Right lung (tissue), 5 donors: ENCODE results near the gene MAPT. TPM values are rescaled to one million over a fixed set of nuclear protein-coding genes. Genes with fewer than 3 reads are reported as not detected.

ENCODE experiments used
- DNase-seq, 2 donors: peaks; one replicate each; pipeline ENCODE4 v3.0.0-alpha.2; 2013
- polyA plus RNA-seq, 5 donors: library from polyadenylated mRNA; unstranded; fragments of 120-200 nt; gene quantifications; one replicate each; pipeline versions ENCODE4 v1.2.1 to v1.2.3, GENCODE V29; 2013; ENCODE audit warnings: inconsistent platforms in 1 of 5, low replicate concordance in 1 of 5; ENCODE audit not compliant: insufficient read length in 5 of 5, insufficient read depth in 1 of 5

Gene MAPT
- polyA plus RNA-seq, 5 donors, result 4.6 to 7.1 (median 4.7) TPM

GRCh38 chr17:46028374-46028773 is 134.0 kb downstream of the MAPT start:
- DNase-seq, result no peak

DNA sequence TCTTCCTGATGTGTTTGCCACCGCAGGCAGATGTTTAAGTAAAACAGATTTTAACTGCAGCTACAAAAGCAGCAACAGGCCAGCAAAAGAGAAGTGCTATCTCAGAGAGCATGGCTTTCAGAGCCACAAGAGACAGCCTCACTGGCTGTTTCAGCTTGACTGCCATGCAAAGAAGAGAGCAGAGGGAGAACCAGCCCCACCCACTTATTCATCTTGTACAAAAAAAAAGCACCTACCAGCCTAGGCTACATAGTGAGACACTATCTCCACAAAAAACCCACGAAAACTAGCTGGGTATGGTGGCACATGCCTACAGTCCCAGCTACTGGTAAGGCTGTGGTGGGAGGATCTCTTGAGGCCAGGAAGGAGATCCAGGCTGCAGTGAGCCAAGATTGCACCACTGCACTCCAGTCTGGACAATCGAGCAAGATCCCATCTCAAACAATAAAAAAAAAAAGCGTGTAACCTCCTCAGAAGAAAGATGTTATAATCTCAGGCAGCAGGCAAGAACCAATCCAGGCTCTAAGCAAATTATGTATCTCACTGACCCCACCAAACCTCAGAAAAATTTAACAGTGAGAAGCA is 134.7 kb downstream of the MAPT start:
- no peak for DNase-seq

- DNase-seq, result no peak
Measured at GRCh38 chr17:46029627-46030026, 135.3 kb downstream of the MAPT start.

DNA sequence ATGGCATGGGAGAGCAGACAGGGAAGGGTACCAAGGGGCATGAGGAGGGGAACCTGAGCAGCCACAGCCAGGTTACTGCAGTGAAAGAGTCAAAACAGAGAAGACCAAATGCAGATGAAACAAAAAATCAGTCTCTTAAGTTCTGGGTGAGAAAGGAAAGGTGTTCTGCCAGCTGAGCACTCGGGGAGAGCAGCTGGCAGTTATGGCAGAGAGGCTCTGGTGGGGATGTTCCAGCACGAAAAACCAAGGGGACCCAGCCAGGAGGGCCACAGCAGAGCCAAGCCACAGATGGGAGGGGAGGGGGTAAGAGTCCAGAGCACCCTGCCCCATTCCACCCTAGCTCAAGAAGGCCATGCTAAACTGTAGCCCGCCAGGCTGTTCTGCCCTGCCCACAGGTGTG is 136.4 kb downstream of the MAPT start:
- no peak for DNase-seq

DNA sequence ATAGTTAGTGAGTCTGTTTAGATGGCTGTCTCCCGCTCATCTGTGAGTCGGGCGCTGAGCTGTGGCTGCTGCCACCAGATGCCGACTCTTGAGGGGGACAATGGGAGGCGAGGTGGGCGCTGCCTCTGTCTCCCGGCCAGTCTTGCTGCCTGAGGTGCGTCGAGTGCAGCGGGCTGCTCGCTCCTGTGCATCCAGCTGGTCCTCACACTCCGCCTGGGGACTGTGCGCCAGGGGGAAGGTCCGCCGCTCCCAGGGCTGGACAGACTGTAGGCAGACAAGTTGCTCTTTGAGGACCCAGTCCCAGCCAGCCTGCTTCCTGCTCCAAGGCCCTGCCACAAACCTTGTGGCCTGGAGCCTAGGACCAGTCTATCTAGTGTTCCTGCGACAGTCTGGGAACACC is 137.1 kb downstream of the MAPT start:
- no peak for DNase-seq

- DNase-seq, result no peak
Measured at GRCh38 chr17:46031920-46032319, 137.6 kb downstream of the MAPT start.

DNA sequence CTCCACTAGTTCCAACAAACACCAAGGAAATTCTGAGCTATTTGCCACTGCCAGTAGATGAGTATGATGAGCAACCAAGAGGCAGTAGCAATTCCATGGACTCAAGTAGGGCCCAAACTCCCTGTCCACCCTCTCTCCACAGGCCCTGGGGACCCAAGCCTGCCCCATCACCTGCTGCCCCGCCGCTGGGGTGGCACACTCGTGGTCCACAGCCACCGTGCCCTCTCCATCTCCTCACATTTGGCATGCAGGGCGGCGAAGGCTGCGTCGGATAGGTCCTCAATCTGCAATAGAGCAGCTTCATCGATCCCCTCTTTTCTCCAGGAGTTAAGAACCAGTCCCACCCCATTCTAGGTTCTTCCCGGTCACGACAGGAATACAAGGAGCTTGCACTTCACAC is 138.6 kb downstream of the MAPT start:
- no peak for DNase-seq

- DNase-seq, result no peak
Measured at GRCh38 chr17:46033392-46033791, 139.0 kb downstream of the MAPT start.

DNA sequence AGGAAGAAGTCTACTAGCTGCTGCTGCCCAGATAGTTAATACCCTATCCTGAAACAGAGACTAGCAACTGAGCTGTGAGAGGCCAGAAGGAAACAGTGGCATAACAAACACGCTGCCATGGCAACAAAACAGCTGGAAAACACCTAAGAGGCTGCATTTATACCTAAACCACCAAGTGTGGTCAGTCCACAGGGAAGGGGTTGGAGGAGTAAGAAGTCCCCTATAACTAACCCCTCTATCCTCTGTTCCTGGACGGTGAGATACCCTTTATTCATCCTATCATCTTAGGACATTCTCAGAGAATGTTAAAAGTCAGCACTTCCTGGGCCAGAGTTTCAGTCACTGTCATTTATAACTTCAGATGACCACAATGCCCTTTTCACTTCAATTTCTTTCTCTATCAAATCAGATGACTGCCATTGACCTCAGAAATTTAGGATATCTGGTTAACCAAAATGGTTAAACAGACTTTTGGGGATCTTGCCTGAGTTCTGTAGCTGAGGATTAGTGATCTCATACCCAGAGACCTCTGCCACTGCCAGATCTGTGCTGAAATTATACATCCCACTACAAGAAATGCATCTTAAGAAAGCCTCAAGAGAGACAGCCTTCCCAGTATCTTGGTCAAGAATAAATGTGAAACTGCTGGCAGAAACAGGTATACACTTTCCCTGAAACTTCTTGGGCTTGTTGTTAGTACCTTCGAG is 140.9 kb downstream of the MAPT start:
- no peak for DNase-seq

- DNase-seq, result no peak
Measured at GRCh38 chr17:46036491-46036890, 142.1 kb downstream of the MAPT start.

- no peak for DNase-seq
Measured at GRCh38 chr17:46037722-46038255, 143.4 kb downstream of the MAPT start.

- no peak for DNase-seq
Measured at GRCh38 chr17:46038414-46038813, 144.1 kb downstream of the MAPT start.

- DNase-seq, result no peak
Measured at GRCh38 chr17:46038937-46039336, 144.6 kb downstream of the MAPT start.

DNA sequence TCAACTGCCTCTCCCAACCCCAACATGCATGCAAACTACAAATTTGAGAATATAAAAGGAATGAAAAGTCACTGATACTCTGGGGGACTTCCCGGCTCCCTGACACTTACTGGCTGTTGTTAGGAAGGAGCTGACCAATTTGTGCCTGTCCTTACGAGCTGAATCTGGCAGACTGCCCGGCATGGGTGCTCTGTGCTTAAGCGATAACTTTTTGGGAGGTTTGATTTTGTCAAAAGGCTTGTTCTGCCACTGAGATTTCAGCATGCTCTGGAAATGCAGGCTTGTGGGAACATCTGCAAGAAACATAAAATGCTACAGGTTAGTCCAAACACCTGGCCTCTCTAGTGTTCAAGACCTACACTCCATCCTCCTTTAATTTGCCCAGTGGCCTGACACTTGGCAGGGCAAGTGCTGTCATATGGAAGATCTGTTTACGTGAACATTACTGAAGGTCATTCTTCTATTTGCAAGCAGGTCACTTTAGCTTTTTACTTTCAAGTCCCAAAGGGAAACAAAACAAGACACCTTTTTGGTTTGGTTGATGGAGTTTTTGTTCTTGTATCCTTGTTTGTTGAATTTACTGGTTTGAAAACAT is 145.3 kb downstream of the MAPT start:
- DNase-seq, result no peak

- no peak for DNase-seq
Measured at GRCh38 chr17:46042246-46042645, 147.9 kb downstream of the MAPT start.

GRCh38 chr17:46042925-46043324 is 148.6 kb downstream of the MAPT start:
- DNase-seq, result no peak

DNA sequence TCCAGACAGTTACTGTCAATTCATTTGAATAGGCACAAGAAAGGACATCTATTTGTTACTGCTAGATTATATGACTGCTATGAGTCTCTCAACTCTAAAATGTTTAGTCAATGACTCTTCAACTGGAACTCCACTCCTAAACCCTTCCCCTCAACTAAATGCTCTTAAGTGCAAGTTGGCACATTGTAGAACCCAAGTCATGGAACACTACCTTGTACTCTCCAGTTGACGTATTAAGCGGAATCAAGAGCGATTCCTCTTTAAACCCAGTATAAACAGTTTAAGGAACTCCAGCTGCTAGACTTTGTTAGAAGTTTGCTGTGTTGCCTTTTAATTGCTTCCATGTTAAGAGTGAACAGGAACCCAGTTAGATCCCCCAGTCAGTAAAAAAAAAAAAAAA is 149.3 kb downstream of the MAPT start:
- no peak for DNase-seq

DNA sequence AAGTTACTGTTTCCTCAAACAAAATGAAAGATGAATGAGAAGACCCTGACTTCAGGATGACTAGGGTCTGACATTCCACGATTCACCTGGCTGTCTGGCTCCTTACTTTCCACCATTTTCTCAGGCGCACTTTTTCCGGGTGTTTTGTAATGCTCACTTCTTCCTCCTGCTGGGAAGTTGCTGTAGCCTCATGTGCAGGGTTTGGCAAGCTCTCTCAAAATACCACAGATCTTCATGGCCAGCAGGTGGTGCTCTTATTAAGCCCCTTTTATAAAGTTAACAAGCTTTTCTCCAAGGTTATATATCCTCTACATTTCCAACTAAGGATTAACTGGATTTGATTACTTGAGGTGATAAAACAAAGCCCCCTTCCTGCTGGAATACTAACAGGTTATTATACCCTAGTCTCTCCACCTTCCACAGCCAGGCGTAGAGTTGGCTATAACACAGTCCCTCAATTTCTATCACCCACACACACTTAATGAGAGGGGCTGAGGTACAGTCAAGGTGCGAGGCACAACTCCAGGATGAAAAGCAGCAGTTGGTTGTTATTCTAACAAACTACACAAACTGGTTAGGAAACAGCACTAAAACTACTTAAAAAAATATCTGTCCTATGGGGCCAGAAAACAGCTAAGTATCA is 150.1 kb downstream of the MAPT start:
- DNase-seq, result peak; percentile 64 to 76

DNA sequence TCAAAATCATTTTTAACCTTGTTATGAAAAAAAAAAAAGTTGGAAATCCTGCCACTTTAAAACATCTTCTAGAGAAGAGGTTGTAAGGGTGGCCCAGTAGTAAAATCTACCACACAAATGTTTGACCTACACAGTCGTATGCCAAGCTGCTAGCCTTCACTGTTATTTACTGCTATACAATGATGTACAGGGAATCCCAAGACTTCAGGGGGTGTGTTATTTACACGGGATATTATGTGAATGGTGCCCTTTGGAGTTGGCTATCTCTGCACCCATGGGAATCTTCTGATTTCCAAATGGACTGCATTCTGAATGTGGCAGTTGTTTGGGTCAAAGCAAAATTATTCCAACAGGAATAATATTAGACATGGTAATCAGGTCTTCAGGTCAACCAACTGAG is 150.6 kb downstream of the MAPT start:
- no peak for DNase-seq

DNA sequence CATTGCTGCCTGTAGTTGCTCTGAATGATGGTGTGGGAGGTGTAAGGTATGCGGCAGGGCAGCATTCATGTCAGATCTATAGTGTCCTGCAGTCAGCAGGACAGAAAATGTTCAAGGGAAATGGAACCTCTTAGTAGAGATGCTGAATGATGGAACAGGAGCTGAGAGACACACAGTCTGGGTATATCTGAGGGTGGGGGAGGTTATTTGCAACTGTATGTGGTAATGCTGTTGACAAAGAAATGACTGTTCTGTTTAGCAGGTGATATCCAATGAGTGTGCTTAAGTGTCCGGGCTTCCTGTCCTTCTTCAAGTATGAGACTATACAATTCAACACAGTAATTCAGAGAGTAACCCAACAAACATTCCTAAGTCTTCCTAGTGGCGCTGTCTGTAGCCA is 151.3 kb downstream of the MAPT start:
- DNase-seq, result no peak

GRCh38 chr17:46046957-46047356 is 152.6 kb downstream of the MAPT start:
- DNase-seq, result no peak

DNA sequence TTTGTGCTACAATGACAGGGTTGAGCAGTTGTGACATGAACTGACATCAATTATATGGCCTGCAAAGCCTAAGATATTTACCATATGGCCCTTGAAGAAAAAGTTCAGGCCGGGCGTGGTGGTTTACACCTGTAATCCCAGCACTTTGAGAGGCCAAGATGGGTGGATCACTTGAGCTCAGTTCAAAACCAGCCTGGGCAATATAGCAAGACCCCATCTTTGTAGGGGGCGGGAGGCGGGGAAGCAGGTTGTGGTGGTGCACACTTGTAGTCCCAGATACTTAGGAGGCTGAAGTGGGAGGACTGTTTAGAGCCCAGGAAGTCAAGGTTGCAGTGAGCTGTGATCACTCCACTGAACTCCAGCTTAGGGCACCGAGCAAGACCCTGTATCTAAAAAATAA is 153.0 kb downstream of the MAPT start:
- DNase-seq, result no peak

DNA sequence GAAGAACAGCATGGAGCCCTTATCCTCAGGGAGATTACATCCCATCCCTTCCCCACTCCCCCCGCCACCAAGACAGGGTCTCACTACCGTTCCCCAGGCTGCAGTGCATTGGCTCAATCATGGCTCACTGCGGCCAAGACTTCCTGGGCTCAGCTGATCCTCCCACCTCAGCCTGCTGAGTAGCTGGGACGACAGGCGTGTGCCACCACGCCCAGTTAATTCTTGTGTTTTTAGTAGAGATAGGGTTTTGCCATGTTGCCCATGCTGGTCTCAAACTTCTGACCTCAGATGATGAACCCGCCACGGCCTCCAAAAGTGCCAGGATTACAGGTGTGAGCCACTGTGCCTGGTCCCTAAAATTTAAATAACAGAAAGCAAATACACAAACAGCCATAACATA is 153.5 kb downstream of the MAPT start:
- DNase-seq, result no peak
